NT2/D1 (cell line): ENCODE measurements around the gene LILRA2.
"Not testable (repeated sequence)": the region's sequence is repeated elsewhere in the genome, so short reads cannot be mapped to it uniquely, and the experiment has no call there.

Experiments
- DNase-seq: peaks from one replicate; pipeline ENCODE4 v3.0.0-alpha.2; 2011; ENCODE audit warnings: low read depth, low spot score
- H3K27me3 ChIP-seq: 2 replicates; pipeline ENCODE4 v1.6.0; 2011; ENCODE audit warnings: mild to moderate bottlenecking; ENCODE audit not compliant: insufficient read length, insufficient read depth
- H3K36me3 ChIP-seq: 2 replicates; pipeline ENCODE4 v1.6.1; 2011; ENCODE audit warnings: mild to moderate bottlenecking, low read length, mixed read lengths; ENCODE audit not compliant: insufficient read depth, insufficient read length
- H3K4me1 ChIP-seq: 2 replicates; pipeline ENCODE4 v1.5.1; 2011; ENCODE audit not compliant: insufficient read depth, insufficient read length
- H3K4me3 ChIP-seq: 2 replicates; pipeline ENCODE4 v1.5.1; 2011; ENCODE audit warnings: low read depth; ENCODE audit not compliant: insufficient read length
- H3K9ac ChIP-seq: 2 replicates; pipeline ENCODE4 v1.6.0; 2011; ENCODE audit warnings: low read depth; ENCODE audit not compliant: insufficient read length
- H3K9me3 ChIP-seq: 2 replicates; pipeline ENCODE4 v1.5.1; 2011; ENCODE audit warnings: mild to moderate bottlenecking, low read length; ENCODE audit not compliant: insufficient read depth
- SUZ12 ChIP-seq: IDR thresholded peaks from 2 replicates; pipeline ENCODE4 v1.6.1; 2011; ENCODE audit not compliant: insufficient read length, insufficient read depth; ENCODE audit errors: extremely low read depth
- YY1 ChIP-seq: IDR thresholded peaks from 2 replicates; pipeline ENCODE4 v1.6.1; 2011; ENCODE audit not compliant: insufficient read length, insufficient read depth
- ZNF274 ChIP-seq: IDR thresholded peaks from 2 replicates; pipeline ENCODE4 v1.6.1; 2011; ENCODE audit warnings: mild to moderate bottlenecking, low read depth, low read length

LILRA2 gene

DNA sequence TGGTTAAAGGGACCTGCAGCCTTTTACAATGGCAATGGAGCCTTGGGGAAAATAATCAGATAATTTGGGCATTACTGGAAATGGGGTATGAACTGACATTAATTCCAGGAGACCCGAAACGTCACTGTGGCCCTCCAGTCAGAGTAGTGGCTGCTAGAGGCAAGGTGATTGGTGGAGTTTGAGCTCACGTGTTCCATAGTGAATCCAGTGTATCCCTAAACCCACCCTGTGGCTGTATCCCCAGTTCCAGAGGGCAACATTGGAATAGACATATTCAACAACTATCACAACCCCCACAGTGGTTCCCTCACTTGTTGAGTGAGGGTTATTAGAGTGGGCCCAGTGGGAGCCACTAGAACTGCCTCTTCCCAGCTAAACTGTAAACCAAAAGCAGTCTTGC is 3.3 kb upstream of the LILRA2 start:
- no peak overlapping the region for H3K9ac ChIP-seq
- no peaks in the 10 kb centered on the region for H3K36me3 ChIP-seq
- peaks cover 6% of the 10 kb centered on the region for H3K27me3 ChIP-seq
- H3K4me1 ChIP-seq = peaks cover 3% of the 10 kb centered on the region
- TF ChIP-seq ZNF274 (no peak), SUZ12 (no peak), YY1 (no peak)
- no peaks in the 10 kb centered on the region for H3K9me3 ChIP-seq
- H3K4me3 ChIP-seq = no peak overlapping the region
- no peak for DNase-seq

GRCh38 chr19:54571715-54572615 is 1.6 kb upstream of the LILRA2 start:
- not testable (repeated sequence) for H3K9me3 ChIP-seq, H3K36me3 ChIP-seq, H3K4me3 ChIP-seq, H3K27me3 ChIP-seq, H3K9ac ChIP-seq, DNase-seq, H3K4me1 ChIP-seq

GRCh38 chr19:54572696-54573311 is 786 bp upstream of the LILRA2 start:
- Histone ChIP-seq H3K4me1 (peaks cover 10% of the 10 kb centered on the region), H3K36me3 (no peaks in the 10 kb centered on the region), H3K27me3 (no peaks in the 10 kb centered on the region), H3K4me3 (no peak overlapping the region), H3K9me3 (no peaks in the 10 kb centered on the region), H3K9ac (no peak overlapping the region)
- DNase-seq = no peak
- TF ChIP-seq ZNF274 (no peak), YY1 (no peak), SUZ12 (no peak)

DNA sequence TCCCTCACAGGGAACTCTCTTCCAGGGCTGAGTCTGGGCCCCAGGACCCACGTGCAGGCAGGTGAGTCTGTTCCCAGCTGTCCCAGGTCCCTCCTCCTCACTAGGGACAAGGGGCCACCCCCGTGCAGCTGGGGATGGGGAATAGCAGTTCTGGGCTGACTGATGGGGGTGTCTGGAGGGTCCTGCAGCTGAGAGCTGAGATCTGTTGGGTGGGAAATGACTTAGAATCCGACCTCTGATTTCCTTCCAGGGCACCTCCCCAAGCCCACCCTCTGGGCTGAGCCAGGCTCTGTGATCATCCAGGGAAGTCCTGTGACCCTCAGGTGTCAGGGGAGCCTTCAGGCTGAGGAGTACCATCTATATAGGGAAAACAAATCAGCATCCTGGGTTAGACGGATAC is 461 bp downstream of the LILRA2 start:
- H3K4me1 ChIP-seq = peaks cover 10% of the 10 kb centered on the region
- DNase-seq = no peak
- H3K36me3 ChIP-seq = no peaks in the 10 kb centered on the region
- no peak overlapping the region for H3K4me3 ChIP-seq
- TF ChIP-seq ZNF274 (no peak), SUZ12 (no peak)
- H3K27me3 ChIP-seq = no peaks in the 10 kb centered on the region
- no peaks in the 10 kb centered on the region for H3K9me3 ChIP-seq
- H3K9ac ChIP-seq = no peak overlapping the region

DNA sequence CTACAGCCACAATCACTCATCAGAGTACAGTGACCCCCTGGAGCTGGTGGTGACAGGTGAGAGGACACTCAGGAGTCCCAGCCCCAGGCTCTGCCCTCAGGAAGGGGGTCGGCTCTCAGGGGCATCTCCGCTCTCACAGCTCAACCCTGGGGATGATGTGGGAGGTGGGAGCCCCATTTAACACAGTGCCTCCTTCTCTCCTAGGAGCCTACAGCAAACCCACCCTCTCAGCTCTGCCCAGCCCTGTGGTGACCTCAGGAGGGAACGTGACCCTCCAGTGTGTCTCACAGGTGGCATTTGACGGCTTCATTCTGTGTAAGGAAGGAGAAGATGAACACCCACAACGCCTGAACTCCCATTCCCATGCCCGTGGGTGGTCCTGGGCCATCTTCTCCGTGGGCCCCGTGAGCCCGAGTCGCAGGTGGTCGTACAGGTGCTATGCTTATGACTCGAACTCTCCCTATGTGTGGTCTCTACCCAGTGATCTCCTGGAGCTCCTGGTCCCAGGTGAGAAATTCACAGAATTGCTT is 1.0 kb downstream of the LILRA2 start:
- Histone ChIP-seq H3K36me3 (no peaks in the 10 kb centered on the region), H3K4me1 (peaks cover 10% of the 10 kb centered on the region), H3K9me3 (no peaks in the 10 kb centered on the region), H3K9ac (no peak overlapping the region), H3K27me3 (no peaks in the 10 kb centered on the region), H3K4me3 (no peak overlapping the region)
- no peak for DNase-seq
- TF ChIP-seq ZNF274 (no peak), SUZ12 (no peak), YY1 (no peak)

GRCh38 chr19:54575205-54575604 is 1.6 kb downstream of the LILRA2 start:
- H3K36me3 ChIP-seq, H3K4me1 ChIP-seq, H3K4me3 ChIP-seq, H3K9ac ChIP-seq, H3K27me3 ChIP-seq, DNase-seq, H3K9me3 ChIP-seq: not testable (repeated sequence)

- Histone ChIP-seq H3K4me1 (peaks cover 10% of the 10 kb centered on the region), H3K27me3 (no peaks in the 10 kb centered on the region), H3K9ac (no peak overlapping the region), H3K9me3 (no peaks in the 10 kb centered on the region), H3K36me3 (no peaks in the 10 kb centered on the region), H3K4me3 (no peak overlapping the region)
- TF ChIP-seq YY1 (no peak), ZNF274 (no peak), SUZ12 (no peak)
- no peak for DNase-seq
Observed at GRCh38 chr19:54576411-54576976, 2.9 kb downstream of the LILRA2 start.
